K562 (cell line): ENCODE data around the gene CEND1. TPM values are rescaled to one million over a fixed set of nuclear protein-coding genes. Genes with fewer than 3 reads are reported as not detected.

Source experiments
- CC2D1A ChIP-seq: fragments of 450-650 bp; IDR thresholded peaks from 2 replicates; pipeline ENCODE4 v1.6.1; 2017; ENCODE audit warnings: mild to moderate bottlenecking
- ELF2 ChIP-seq: fragments of 250-450 bp; sonication (Bioruptor Pico); IDR thresholded peaks from 2 replicates; pipeline ENCODE4 v1.5.0; 2021; ENCODE audit warnings: mild to moderate bottlenecking
- ESRRA ChIP-seq: fragments of 450-650 bp; IDR thresholded peaks from 2 replicates; pipeline ENCODE4 v1.6.1; 2014; ENCODE audit warnings: low read depth, mild to moderate bottlenecking, moderate library complexity, borderline replicate concordance
- GABPB1 ChIP-seq: sonication (generic); formaldehyde crosslinking; IDR thresholded peaks from 2 replicates; pipeline ENCODE4 v1.8.0; 2022; ENCODE audit warnings: mild to moderate bottlenecking, missing genetic modification reagents
- JUND ChIP-seq, 2 experiments: IDR thresholded peaks; 2 replicates in 1 of 2; 3 replicates in 1 of 2; pipeline ENCODE4 v1.6.1; 2011; ENCODE audit warnings: borderline replicate concordance in 2 of 2, low read depth in 2 of 2, low read length in 2 of 2, improper control_type of control experiment in 1 of 2, missing biosample characterization in 1 of 2, missing genetic modification characterization in 1 of 2, missing genetic modification reagents in 1 of 2
- MCM2 ChIP-seq: fragments of 450-650 bp; IDR thresholded peaks from 2 replicates; pipeline ENCODE4 v1.6.1; 2017; ENCODE audit warnings: low read depth, mild to moderate bottlenecking
- MCM7 ChIP-seq, 2 experiments: fragments of 450-650 bp; IDR thresholded peaks; 2 replicates each; pipeline ENCODE4 v1.6.1; 2016 to 2018
- MEIS2 ChIP-seq: fragments of 450-650 bp; IDR thresholded peaks from 2 replicates; pipeline ENCODE4 v1.6.1; 2014; ENCODE audit warnings: mild to moderate bottlenecking; ENCODE audit not compliant: partially characterized antibody
- MTF1 ChIP-seq: fragments of 250-450 bp; sonication (Bioruptor Pico); IDR thresholded peaks from 2 replicates; pipeline ENCODE4 v1.9.0; 2021; ENCODE audit warnings: moderate library complexity, mild to moderate bottlenecking, inconsistent platforms, borderline replicate concordance
- NFYB ChIP-seq: IDR thresholded peaks from 2 replicates; pipeline ENCODE4 v1.6.1; 2011; ENCODE audit warnings: mild to moderate bottlenecking, moderate library complexity; ENCODE audit not compliant: insufficient read length; ENCODE audit errors: extremely low read depth
- NONO ChIP-seq, 2 experiments: fragments of 200-400 bp in 1 of 2; fragments of 450-650 bp in 1 of 2; formaldehyde crosslinking in 1 of 2; IDR thresholded peaks; 2 replicates each; pipeline ENCODE4 v1.6.1; 2017; ENCODE audit warnings: low read depth in 2 of 2, mild to moderate bottlenecking in 2 of 2, moderate library complexity in 2 of 2, low read length in 1 of 2
- RBM25 ChIP-seq: fragments of 200-400 bp; formaldehyde crosslinking; IDR thresholded peaks from 2 replicates; pipeline ENCODE4 v1.6.1; 2018; ENCODE audit warnings: low read length, low read depth, moderate library complexity; ENCODE audit not compliant: severe bottlenecking
- RFX7 ChIP-seq: fragments of 250-450 bp; sonication (Bioruptor Pico); IDR thresholded peaks from 2 replicates; pipeline ENCODE4 v1.5.1; 2021; ENCODE audit warnings: mild to moderate bottlenecking
- SP2 ChIP-seq: IDR thresholded peaks from 2 replicates; pipeline ENCODE4 v1.6.1; 2011; ENCODE audit warnings: mild to moderate bottlenecking, low read depth, low read length, moderate library complexity; ENCODE audit not compliant: poor library complexity, severe bottlenecking; ENCODE audit errors: extremely low read depth
- TCFL5 ChIP-seq: fragments of 250-450 bp; sonication (Bioruptor Pico); conservative IDR thresholded peaks from 2 replicates; pipeline ENCODE4 v1.6.1; 2021; ENCODE audit warnings: mild to moderate bottlenecking, moderate library complexity, matching md5 sums
- ZBTB17 ChIP-seq: fragments of 450-650 bp; formaldehyde crosslinking; IDR thresholded peaks from 2 replicates; pipeline ENCODE4 v1.4.0; 2020; ENCODE audit warnings: mild to moderate bottlenecking
- ZNF263 ChIP-seq: sonication (generic); formaldehyde crosslinking; IDR thresholded peaks from 2 replicates; pipeline ENCODE4 v1.8.0; 2022; ENCODE audit warnings: mild to moderate bottlenecking, missing genetic modification reagents, borderline replicate concordance
- ZNF282 ChIP-seq: sonication (generic); formaldehyde crosslinking; IDR thresholded peaks from 2 replicates; pipeline ENCODE4 v1.8.1; 2023; ENCODE audit warnings: missing genetic modification reagents
- ZNF354B ChIP-seq: fragments of 250-450 bp; sonication (Bioruptor Pico); IDR thresholded peaks from 2 replicates; pipeline ENCODE4 v1.4.0; 2020
- ZNF589 ChIP-seq: fragments of 200-800 bp; sonication (Bioruptor generic); IDR thresholded peaks from 2 replicates; pipeline ENCODE4 v1.6.1; 2016; ENCODE audit warnings: low read depth, missing genetic modification characterization, missing compliant biosample characterization
- ZNF668 ChIP-seq: fragments of 250-450 bp; sonication (Bioruptor Pico); IDR thresholded peaks from 2 replicates; pipeline ENCODE4 v1.8.0; 2022; ENCODE audit warnings: mild to moderate bottlenecking, inconsistent platforms
- polyA plus RNA-seq, 8 experiments: library from polyadenylated mRNA; depleted of rRNA in 4 of 8; stranded (reverse) in 5 of 8; unstranded in 3 of 8; fragments of >200 nt; fragmentation: Nextera tagmentation in 2 of 8; fragmentation: Illumina TruSeq in 1 of 8; extraction: Ambion mirVana in 2 of 8; extraction: Trizol in 1 of 8; gene quantifications; 2 replicates each; pipeline versions ENCODE4 v1.2.1 to v1.2.3, GENCODE V29; 2011 to 2014; ENCODE audit warnings: inconsistent platforms in 1 of 8, missing spikeins in 1 of 8
- total RNA-seq, 7 experiments: library from RNA; depleted of rRNA in 6 of 7; stranded (reverse); fragments of >200 nt in 6 of 7; fragmentation: Illumina TruSeq in 2 of 7; extraction: Trizol in 2 of 7; gene quantifications; 2 replicates each; pipeline versions ENCODE4 v1.2.1 to v1.2.3, GENCODE V29; 2011 to 2021; ENCODE audit warnings: low replicate concordance in 1 of 7
- TF ChIP-seq, protein P1 (sequence below): sonication (generic); formaldehyde crosslinking; IDR thresholded peaks from 2 replicates; pipeline ENCODE4 v1.9.0; 2022; ENCODE audit warnings: mild to moderate bottlenecking, missing genetic modification reagents
- TF ChIP-seq, protein P2 (sequence below): sonication (generic); formaldehyde crosslinking; IDR thresholded peaks from 2 replicates; pipeline ENCODE4 v1.8.0; 2022; ENCODE audit warnings: mild to moderate bottlenecking, missing genetic modification reagents
- TF ChIP-seq, protein P3 (sequence below): fragments of 250-450 bp; sonication (Bioruptor Pico); IDR thresholded peaks from 2 replicates; pipeline ENCODE4 v1.8.0; 2021; ENCODE audit warnings: moderate library complexity, mild to moderate bottlenecking, inconsistent platforms
- TF ChIP-seq, protein P4 (sequence below): fragments of 200-800 bp; sonication (Bioruptor generic); IDR thresholded peaks from 2 replicates; pipeline ENCODE4 v1.6.1; 2017; ENCODE audit warnings: missing genetic modification characterization, missing compliant biosample characterization

The CEND1 gene
- total and polyA plus RNA-seq, 9 of the 15 experiments (the other 6 are each of a cell fraction or from before 2014, with no cell fraction given) = 0.13 to 0.18 (median 0.16) TPM; not detected in 6

DNA sequence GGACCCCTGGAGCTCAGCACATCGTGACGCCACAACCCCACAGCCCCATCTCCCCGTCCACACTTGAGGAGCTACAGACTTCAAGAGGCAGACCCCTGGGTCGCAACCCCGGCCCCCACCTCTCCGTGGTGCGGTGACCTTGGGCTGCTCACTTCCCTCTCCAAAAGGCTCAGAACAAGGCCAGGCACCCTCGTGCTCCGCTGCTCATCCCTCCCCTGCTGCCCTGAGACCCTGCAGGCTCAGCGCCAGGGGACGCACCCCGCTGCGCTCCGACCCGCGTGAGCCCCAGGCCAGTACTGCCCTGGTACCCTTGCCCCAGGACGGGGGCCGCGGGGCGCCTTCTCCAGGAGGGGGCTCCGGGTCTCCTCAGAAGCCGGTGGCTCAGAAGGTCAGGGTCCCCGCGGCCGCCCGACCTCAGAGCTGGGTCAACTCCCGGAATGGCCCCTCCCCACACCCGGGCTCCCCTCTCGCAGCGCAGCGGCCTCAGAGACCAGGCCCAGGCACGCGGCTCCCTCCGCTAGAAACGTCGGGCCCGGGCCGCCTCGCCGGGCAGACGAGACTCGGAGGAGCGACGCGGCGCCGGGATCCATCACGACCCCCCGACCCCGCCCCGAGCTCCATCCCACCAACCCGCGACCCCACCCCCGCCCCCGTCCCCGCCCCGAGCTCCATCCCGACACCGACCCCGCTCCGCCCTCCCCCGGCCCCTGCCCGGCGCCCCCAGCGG lies 13.2 kb downstream of the CEND1 start (continued):
- TF ChIP-seq, protein P1, sequence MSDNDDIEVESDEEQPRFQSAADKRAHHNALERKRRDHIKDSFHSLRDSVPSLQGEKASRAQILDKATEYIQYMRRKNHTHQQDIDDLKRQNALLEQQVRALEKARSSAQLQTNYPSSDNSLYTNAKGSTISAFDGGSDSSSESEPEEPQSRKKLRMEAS (CRISPR knock-in tag) = peak; percentile 65
- TF ChIP-seq RFX7 (CRISPR knock-in tag) = no peak
- no peak for TF ChIP-seq CC2D1A
- TF ChIP-seq, protein P2, sequence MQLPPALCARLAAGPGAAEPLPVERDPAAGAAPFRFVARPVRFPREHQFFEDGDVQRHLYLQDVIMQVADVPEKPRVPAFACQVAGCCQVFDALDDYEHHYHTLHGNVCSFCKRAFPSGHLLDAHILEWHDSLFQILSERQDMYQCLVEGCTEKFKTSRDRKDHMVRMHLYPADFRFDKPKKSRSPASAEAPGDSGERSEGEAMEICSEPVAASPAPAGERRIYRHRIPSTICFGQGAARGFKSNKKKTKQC (CRISPR knock-in tag) = peak; percentile 54
- no peak for TF ChIP-seq ZNF668 (CRISPR knock-in tag)
- TF ChIP-seq JUND (IDR thresholded peaks at IDR 0.05; ENCODE audit: borderline replicate concordance, low read depth, low read length) = no peak
- no peak for TF ChIP-seq JUND (tag; IDR thresholded peaks at IDR 0.05; ENCODE audit: borderline replicate concordance, low read depth, low read length)
- TF ChIP-seq, protein P3, sequence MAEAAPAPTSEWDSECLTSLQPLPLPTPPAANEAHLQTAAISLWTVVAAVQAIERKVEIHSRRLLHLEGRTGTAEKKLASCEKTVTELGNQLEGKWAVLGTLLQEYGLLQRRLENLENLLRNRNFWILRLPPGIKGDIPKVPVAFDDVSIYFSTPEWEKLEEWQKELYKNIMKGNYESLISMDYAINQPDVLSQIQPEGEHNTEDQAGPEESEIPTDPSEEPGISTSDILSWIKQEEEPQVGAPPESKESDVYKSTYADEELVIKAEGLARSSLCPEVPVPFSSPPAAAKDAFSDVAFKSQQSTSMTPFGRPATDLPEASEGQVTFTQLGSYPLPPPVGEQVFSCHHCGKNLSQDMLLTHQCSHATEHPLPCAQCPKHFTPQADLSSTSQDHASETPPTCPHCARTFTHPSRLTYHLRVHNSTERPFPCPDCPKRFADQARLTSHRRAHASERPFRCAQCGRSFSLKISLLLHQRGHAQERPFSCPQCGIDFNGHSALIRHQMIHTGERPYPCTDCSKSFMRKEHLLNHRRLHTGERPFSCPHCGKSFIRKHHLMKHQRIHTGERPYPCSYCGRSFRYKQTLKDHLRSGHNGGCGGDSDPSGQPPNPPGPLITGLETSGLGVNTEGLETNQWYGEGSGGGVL (CRISPR knock-in tag) = no peak
- TF ChIP-seq SP2 = no peak
- TF ChIP-seq NFYB = no peak
- peak; percentile 39; the same call in 1 of the 2 replicates for TF ChIP-seq ZBTB17
- TF ChIP-seq RBM25 = no peak
- TF ChIP-seq MTF1 (CRISPR knock-in tag) = no peak
- peak; percentile 52; the same call in 1 of the 2 replicates for TF ChIP-seq ZNF263 (CRISPR knock-in tag)
- TF ChIP-seq ELF2 (CRISPR knock-in tag) = no peak
- TF ChIP-seq NONO (IDR thresholded peaks at IDR 0.05; ENCODE audit: low read depth in 2 of 2, low read length in 1 of 2) = no peak; a peak in 1 of 4 replicates
- TF ChIP-seq ZNF589 (CRISPR knock-in tag) = no peak
- TF ChIP-seq ESRRA = peak; percentile 82
- no peak for TF ChIP-seq MEIS2
- no peak for TF ChIP-seq TCFL5 (CRISPR knock-in tag)
- TF ChIP-seq ZNF282 (CRISPR knock-in tag) = no peak; the same call in 1 of the 2 replicates
- no peak for TF ChIP-seq MCM7 (IDR thresholded peaks at IDR 0.05)
- peak; percentile 44; the same call in 1 of the 2 replicates for TF ChIP-seq GABPB1 (CRISPR knock-in tag)
- no peak for TF ChIP-seq MCM2
- no peak for TF ChIP-seq ZNF354B
- TF ChIP-seq, protein P4, sequence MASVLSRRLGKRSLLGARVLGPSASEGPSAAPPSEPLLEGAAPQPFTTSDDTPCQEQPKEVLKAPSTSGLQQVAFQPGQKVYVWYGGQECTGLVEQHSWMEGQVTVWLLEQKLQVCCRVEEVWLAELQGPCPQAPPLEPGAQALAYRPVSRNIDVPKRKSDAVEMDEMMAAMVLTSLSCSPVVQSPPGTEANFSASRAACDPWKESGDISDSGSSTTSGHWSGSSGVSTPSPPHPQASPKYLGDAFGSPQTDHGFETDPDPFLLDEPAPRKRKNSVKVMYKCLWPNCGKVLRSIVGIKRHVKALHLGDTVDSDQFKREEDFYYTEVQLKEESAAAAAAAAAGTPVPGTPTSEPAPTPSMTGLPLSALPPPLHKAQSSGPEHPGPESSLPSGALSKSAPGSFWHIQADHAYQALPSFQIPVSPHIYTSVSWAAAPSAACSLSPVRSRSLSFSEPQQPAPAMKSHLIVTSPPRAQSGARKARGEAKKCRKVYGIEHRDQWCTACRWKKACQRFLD (CRISPR knock-in tag) = no peak
